C4-2B (cell line): ENCODE measurements around the gene DCTN4.
"Not testable (repeated sequence)": the region's sequence is repeated elsewhere in the genome, so short reads cannot be mapped to it uniquely, and the experiment has no call there.

Experiments
- H3K27ac ChIP-seq: fragments of 450-650 bp; 2 replicates; pipeline ENCODE4 v1.5.1; 2017
- CTCF ChIP-seq: fragments of 450-650 bp; conservative IDR thresholded peaks from 2 replicates; pipeline ENCODE4 v1.5.1; 2017; ENCODE audit warnings: mild to moderate bottlenecking
- ZFX ChIP-seq: fragments of 450-650 bp; IDR thresholded peaks from 2 replicates; pipeline ENCODE4 v1.6.1; 2017

DCTN4 gene

GRCh38 chr5:150758531-150759333 lies at the start of gene DCTN4:
DCTN4 (minus strand) TSS chr5:150759017; CDS start chr5:150758993, 24 bp downstream.
- H3K27ac ChIP-seq, result peak within 1 kb of the TSS; percentile 80
- TF ChIP-seq ZFX (peak; percentile 50), CTCF (no peak)

- no peak for TF ChIP-seq CTCF
- no peak for TF ChIP-seq ZFX
- H3K27ac ChIP-seq, result no peak overlapping the region
These were observed 45.6 kb upstream of the DCTN4 start for GRCh38 chr5:150804388-150804787.

- TF ChIP-seq CTCF (peak; percentile 79), ZFX (no peak)
- H3K27ac ChIP-seq, result peak overlapping the region; percentile 20; the same call in 1 of the 2 replicates
These were observed 42.5 kb upstream of the DCTN4 start for GRCh38 chr5:150801117-150801927.

GRCh38 chr5:150797384-150797783 lies 38.6 kb upstream of the DCTN4 start:
- TF ChIP-seq ZFX (no peak), CTCF (no peak)
- no peak overlapping the region for H3K27ac ChIP-seq

GRCh38 chr5:150794927-150795326 lies 36.1 kb upstream of the DCTN4 start:
- TF ChIP-seq CTCF (no peak), ZFX (no peak)
- H3K27ac ChIP-seq, result no peak overlapping the region

GRCh38 chr5:150793423-150793888 lies 34.6 kb upstream of the DCTN4 start:
- not testable (repeated sequence) for H3K27ac ChIP-seq

GRCh38 chr5:150791536-150791935 lies 32.7 kb upstream of the DCTN4 start:
- no peak overlapping the region for H3K27ac ChIP-seq
- no peak for TF ChIP-seq CTCF
- no peak for TF ChIP-seq ZFX
